ENCODE measurements around the gene INIP. TPM values are rescaled to one million over a fixed set of nuclear protein-coding genes. Genes with fewer than 3 reads are reported as not detected.

The INIP gene
- total and polyA plus RNA-seq, 9 of the 15 experiments (the other 6 are each of a cell fraction or from before 2014, with no cell fraction given), result 11.9 to 87.9 (median 37.3) TPM

DNA sequence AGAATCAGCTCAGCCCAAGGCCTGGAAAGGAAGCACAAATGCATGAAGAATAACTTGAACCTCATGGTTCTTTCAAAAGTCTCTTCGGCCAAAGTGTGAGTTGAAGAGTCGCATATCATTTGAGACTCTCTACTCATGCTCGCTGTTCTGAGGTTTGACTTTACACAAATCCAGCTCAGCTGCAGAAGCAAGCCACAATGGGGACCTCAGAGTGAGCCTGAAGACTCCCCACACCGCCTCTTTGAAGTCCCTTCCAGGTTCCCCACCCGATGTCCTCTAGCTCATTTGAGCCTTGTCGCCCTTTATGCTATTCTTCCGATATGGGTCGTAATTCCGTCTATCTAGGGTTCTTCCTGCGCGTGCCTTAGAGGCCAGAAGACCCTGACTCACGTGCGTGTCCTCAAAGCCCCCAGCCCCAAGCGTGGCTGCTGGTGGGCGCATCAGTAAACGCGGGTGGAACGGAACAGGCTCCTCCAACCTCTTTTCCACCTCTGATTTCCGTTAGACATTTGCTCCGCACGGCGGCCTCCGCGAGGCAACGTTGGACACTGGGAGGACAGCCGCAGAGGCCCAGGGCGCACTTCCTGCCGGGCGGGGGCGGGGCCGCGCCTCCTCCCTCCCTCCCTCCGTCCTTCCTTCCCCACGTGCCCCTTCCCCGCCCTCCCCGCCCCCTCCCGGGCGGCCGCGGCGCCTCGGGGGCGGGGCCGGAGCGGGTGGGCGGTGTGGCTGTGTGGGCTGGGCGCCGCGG lies 32.3 kb upstream of the INIP start, which contains the start of gene SNX30 (continued):
- TF ChIP-seq, protein P1, sequence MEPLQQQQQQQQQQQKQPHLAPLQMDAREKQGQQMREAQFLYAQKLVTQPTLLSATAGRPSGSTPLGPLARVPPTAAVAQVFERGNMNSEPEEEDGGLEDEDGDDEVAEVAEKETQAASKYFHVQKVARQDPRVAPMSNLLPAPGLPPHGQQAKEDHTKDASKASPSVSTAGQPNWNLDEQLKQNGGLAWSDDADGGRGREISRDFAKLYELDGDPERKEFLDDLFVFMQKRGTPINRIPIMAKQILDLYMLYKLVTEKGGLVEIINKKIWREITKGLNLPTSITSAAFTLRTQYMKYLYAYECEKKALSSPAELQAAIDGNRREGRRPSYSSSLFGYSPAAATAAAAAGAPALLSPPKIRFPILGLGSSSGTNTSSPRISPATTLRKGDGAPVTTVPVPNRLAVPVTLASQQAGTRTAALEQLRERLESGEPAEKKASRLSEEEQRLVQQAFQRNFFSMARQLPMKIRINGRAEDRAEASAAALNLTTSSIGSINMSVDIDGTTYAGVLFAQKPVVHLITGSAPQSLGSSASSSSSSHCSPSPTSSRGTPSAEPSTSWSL (CRISPR knock-in tag; IDR thresholded peaks at IDR 0.05; ENCODE audit: borderline replicate concordance), result no peak
- TF ChIP-seq NFIX (CRISPR knock-in tag; IDR thresholded peaks at IDR 0.05; ENCODE audit: low read depth), result no peak
- TF ChIP-seq CREB1 (IDR thresholded peaks at IDR 0.05), result peak; percentile 32; the same call in 1 of the 2 replicates
- TF ChIP-seq CREB1 (CRISPR knock-in tag; IDR thresholded peaks at IDR 0.05), result peak; percentile 55

DNA sequence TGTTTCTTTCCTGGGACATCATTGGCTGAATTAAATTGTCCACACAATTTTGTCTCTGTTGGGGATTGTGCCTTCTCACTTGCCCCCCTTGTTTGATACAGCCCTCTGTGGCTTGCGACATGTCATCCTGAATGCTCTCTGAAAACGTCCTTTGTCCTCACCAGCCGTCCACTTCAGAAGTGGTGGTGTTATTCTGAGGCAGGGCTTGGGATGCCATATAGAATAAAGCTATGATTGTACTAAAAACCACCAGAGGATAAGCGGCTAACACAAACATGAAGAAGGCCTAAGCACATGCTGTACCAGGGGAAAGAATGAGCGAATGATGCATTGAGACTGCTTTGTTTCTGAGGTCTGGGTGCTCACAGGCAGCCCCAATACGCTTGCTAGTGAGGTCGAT lies 29.2 kb upstream of the INIP start:
- in situ Hi-C loops (cut with MboI), result no loop called here
- Histone ChIP-seq H3K4me3 (no peak overlapping the region), H4K20me1 (replicated peaks; ENCODE audit: control insufficient read depth, insufficient read depth, low read length) (no peaks in the 10 kb centered on the region; the same call in 1 of the 2 replicates), H3K4me2 (ENCODE audit: insufficient read depth, low read length) (no peak overlapping the region), H3K36me3 (ENCODE audit: control insufficient read depth, insufficient read depth, low read length) (no peaks in the 10 kb centered on the region), H3K4me1 (replicated peaks in 1 of 2; ENCODE audit: control insufficient read depth in 2 of 2, insufficient read depth in 2 of 2, low read length in 2 of 2) (peaks cover 15 to 17% of the 10 kb centered on the region in 2 experiments), H3K9ac (ENCODE audit: insufficient read depth in 1 of 2, low read depth in 2 of 2, low read length in 2 of 2) (no peak overlapping the region), H2AFZ (ENCODE audit: low read depth, low read length) (no peak overlapping the region), H3K79me2 (ENCODE audit: control insufficient read depth, insufficient read depth, low read length) (peaks cover 16% of the 10 kb centered on the region; the same call in 2 of the 3 replicates), H3K9me1 (ENCODE audit: control insufficient read depth, insufficient read depth, low read length) (no peaks in the 10 kb centered on the region), H3K9me3 (replicated peaks; ENCODE audit: control insufficient read depth, insufficient read depth, low read depth, low read length) (no peaks in the 10 kb centered on the region), H3K27me3 (ENCODE audit: control insufficient read depth in 2 of 2, insufficient read depth in 2 of 2, low read length in 2 of 2) (no peaks in the 10 kb centered on the region), H3K27ac (ENCODE audit: extremely low read depth, low read depth, low read length) (no peak overlapping the region)
- BruUV-seq (replicated peaks), result no TSS peak
- no peak for ATAC-seq
- intact Hi-C loops (cut with micrococcal nuclease), result no loop called here
- POLR2A ChIA-PET, result interaction anchor here (0.5 kb wide), 1 partner anchor 17 kb away, joined by 3 read pairs; no protein-coding TSS in a partner anchor
- CTCF ChIA-PET (ENCODE audit: low intra/inter-chr PET ratio), result no interaction called here
- FAIRE-seq, result no peak
- DNase-seq (ENCODE audit: extremely low read depth in 1 of 4, low spot score in 3 of 4), result no peak
- 63% methylated on average over 7 of the region's 7 CpGs for WGBS (ENCODE audit: insufficient coverage, low coverage, missing lambda C conversion rate)
- no peak for TF ChIP-seq PHB2 (IDR thresholded peaks at IDR 0.05; ENCODE audit: low read depth)
- TF ChIP-seq ZNF232 (CRISPR knock-in tag; IDR thresholded peaks at IDR 0.05), result no peak
- no peak for TF ChIP-seq RBM22 (IDR thresholded peaks at IDR 0.05; ENCODE audit: low read depth, low read length, poor library complexity, severe bottlenecking)
- TF ChIP-seq, protein P2, sequence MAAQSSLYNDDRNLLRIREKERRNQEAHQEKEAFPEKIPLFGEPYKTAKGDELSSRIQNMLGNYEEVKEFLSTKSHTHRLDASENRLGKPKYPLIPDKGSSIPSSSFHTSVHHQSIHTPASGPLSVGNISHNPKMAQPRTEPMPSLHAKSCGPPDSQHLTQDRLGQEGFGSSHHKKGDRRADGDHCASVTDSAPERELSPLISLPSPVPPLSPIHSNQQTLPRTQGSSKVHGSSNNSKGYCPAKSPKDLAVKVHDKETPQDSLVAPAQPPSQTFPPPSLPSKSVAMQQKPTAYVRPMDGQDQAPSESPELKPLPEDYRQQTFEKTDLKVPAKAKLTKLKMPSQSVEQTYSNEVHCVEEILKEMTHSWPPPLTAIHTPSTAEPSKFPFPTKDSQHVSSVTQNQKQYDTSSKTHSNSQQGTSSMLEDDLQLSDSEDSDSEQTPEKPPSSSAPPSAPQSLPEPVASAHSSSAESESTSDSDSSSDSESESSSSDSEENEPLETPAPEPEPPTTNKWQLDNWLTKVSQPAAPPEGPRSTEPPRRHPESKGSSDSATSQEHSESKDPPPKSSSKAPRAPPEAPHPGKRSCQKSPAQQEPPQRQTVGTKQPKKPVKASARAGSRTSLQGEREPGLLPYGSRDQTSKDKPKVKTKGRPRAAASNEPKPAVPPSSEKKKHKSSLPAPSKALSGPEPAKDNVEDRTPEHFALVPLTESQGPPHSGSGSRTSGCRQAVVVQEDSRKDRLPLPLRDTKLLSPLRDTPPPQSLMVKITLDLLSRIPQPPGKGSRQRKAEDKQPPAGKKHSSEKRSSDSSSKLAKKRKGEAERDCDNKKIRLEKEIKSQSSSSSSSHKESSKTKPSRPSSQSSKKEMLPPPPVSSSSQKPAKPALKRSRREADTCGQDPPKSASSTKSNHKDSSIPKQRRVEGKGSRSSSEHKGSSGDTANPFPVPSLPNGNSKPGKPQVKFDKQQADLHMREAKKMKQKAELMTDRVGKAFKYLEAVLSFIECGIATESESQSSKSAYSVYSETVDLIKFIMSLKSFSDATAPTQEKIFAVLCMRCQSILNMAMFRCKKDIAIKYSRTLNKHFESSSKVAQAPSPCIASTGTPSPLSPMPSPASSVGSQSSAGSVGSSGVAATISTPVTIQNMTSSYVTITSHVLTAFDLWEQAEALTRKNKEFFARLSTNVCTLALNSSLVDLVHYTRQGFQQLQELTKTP (IDR thresholded peaks at IDR 0.05; ENCODE audit: low read depth in 1 of 2, partially characterized antibody in 2 of 2), result no peak
- TF ChIP-seq, protein P3, sequence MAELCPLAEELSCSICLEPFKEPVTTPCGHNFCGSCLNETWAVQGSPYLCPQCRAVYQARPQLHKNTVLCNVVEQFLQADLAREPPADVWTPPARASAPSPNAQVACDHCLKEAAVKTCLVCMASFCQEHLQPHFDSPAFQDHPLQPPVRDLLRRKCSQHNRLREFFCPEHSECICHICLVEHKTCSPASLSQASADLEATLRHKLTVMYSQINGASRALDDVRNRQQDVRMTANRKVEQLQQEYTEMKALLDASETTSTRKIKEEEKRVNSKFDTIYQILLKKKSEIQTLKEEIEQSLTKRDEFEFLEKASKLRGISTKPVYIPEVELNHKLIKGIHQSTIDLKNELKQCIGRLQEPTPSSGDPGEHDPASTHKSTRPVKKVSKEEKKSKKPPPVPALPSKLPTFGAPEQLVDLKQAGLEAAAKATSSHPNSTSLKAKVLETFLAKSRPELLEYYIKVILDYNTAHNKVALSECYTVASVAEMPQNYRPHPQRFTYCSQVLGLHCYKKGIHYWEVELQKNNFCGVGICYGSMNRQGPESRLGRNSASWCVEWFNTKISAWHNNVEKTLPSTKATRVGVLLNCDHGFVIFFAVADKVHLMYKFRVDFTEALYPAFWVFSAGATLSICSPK (IDR thresholded peaks at IDR 0.05; ENCODE audit: borderline replicate concordance), result no peak
- TF ChIP-seq, protein P4, sequence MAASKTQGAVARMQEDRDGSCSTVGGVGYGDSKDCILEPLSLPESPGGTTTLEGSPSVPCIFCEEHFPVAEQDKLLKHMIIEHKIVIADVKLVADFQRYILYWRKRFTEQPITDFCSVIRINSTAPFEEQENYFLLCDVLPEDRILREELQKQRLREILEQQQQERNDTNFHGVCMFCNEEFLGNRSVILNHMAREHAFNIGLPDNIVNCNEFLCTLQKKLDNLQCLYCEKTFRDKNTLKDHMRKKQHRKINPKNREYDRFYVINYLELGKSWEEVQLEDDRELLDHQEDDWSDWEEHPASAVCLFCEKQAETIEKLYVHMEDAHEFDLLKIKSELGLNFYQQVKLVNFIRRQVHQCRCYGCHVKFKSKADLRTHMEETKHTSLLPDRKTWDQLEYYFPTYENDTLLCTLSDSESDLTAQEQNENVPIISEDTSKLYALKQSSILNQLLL (CRISPR knock-in tag; IDR thresholded peaks at IDR 0.05; ENCODE audit: borderline replicate concordance), result no peak
